HG02870 (cell line): Measurements from ENCODE around the gene RNPEP.
"Not testable (repeated sequence)": the region's sequence is repeated elsewhere in the genome, so short reads cannot be mapped to it uniquely, and the experiment has no call there.

Experiments
- ATAC-seq: cut with Tn5 transposase; IDR thresholded peaks from one replicate; pipeline ENCODE4 v1.9.1; 2021; ENCODE audit warnings: mild to moderate bottlenecking, moderate library complexity; ENCODE audit not compliant: unreplicated experiment

Gene RNPEP

DNA sequence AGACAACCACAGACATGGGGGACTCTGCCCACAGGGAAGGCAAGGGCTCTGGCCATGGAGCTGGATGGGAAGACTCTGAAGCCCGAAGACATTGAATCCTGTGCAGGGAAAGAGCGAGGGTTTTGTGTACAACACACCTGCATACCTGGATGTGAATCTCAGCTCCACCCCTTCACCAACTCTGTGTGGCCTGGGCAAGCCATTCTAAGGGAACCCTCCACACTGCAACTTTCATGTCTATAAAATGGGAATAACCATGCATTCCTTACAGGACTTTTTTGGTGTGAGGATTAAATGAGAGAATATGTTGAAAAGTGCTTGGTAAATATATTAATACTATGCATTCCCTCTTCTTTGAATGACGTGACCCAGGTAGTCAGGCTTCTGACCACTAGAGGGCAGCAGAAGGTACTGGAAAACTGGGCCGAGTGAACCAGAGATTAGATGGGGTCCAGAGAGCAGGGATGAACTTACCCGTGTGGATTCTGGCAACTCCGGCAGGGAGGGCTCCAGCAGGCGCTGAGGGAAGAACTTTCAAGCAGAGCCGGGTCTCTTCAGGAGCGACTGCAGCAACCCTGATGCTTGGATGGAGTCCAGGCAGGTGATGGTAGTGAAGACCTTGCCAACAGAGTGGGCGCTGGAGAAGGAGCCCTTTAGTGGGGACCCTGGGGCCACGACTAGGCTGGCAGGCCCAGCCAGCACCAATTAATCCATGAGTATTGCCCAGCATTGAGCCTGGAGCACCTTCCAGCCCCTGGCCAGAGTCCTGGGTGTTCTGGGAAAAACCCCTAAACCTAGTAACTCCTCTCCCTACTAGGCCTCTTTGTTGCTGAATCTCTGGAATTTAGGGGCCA, 27.1 kb downstream of the RNPEP start:
- ATAC-seq = no peak

DNA sequence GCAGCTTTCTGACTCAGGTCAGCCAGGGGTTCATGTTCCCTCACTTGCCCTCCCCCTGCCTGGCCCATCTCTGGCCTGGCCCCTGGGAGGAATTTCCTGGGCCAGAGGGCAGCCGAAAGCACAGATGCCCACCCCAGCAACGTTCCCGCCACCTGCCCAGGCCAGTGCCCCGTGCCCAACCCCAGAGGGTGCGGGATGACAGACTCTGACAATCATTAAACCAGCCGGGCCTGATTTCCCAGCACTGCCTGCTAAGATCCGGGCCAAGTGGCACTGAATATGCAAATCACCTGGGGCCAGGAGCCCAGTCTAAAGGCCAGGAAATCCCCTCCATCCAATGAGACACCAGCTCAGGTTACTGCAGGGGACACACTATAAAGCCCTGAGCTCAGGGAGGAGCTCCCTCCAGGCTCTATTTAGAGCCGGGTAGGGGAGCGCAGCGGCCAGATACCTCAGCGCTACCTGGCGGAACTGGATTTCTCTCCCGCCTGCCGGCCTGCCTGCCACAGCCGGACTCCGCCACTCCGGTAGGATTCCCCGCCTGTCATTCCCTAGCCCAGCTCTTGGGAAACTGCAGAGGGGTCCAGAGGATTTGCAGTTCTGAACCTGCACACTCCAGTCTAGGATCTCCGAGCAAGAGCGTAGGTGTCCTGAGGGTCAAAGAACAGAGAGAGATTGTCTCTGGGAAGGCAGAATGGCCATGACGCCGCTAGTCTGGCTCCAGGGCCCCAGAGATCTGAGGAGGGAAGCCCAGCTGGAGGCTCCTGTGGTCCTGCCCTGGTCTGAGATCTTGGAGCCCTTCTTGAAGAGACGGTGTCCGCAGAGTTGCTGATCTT, 27.9 kb downstream of the RNPEP start, which contains the start of gene ELF3:
Gene ELF3 (plus strand): TSS at position 408 of the 836 bp plus-strand sequence. CDS start 550 bp downstream, outside the sequence.
- ATAC-seq = peak; percentile 79

DNA sequence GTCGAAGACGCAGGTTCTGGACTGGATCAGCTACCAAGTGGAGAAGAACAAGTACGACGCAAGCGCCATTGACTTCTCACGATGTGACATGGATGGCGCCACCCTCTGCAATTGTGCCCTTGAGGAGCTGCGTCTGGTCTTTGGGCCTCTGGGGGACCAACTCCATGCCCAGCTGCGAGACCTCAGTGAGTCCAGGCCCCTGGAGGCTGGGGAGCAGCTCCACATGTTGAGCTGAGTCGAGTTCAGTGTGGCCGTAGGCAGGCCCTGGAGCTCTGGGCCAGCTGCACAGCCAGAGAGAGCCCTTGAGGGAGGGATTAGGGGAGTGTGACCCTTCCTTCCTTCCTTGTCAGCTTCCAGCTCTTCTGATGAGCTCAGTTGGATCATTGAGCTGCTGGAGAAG, 29.5 kb downstream of the RNPEP start:
- no peak for ATAC-seq

DNA sequence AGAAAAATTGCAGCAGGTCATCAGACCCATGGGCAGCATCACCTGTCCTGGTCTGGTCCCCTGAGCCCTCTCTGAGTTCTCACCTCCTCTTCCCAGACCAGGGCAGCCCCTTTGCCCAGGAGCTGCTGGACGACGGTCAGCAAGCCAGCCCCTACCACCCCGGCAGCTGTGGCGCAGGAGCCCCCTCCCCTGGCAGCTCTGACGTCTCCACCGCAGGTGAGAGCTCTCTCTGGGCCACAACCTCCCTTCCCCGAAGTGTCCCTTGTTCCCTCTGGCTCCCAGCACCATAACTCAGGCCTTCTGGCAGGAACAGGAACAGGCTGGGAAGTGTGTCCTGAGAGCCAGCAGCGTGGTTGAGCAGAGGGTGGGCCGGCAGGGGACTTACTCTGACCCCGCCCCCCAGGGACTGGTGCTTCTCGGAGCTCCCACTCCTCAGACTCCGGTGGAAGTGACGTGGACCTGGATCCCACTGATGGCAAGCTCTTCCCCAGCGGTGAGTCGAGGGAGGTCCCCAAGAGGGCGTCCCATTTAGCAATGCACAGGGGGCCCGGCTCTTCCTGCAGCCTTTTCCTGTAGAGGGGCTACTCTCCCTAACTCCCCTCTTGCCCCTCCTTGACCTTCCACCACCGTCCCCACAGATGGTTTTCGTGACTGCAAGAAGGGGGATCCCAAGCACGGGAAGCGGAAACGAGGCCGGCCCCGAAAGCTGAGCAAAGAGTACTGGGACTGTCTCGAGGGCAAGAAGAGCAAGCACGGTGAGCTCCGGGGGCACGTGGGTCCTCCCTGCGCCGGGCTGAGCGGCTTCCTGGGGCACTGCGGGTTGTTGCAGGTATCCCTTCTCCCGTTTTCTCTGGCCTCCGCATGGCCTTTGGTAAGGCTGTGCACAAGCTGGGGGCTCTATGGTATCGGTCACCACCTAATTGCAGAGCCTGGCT, 30.4 kb downstream of the RNPEP start:
- no peak for ATAC-seq

DNA sequence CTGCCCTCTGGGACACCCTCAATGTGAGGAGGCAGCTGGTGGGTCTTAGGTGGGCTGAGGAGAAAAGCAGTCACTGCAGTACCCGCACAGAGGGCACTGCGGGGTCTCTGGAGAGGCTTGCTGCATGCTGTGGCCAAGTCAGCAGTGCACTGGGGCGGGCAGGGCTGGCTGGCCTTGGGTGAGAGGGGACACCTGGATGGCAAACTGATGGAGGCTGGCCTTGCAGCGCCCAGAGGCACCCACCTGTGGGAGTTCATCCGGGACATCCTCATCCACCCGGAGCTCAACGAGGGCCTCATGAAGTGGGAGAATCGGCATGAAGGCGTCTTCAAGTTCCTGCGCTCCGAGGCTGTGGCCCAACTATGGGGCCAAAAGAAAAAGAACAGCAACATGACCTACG, 31.2 kb downstream of the RNPEP start:
- no peak for ATAC-seq

DNA sequence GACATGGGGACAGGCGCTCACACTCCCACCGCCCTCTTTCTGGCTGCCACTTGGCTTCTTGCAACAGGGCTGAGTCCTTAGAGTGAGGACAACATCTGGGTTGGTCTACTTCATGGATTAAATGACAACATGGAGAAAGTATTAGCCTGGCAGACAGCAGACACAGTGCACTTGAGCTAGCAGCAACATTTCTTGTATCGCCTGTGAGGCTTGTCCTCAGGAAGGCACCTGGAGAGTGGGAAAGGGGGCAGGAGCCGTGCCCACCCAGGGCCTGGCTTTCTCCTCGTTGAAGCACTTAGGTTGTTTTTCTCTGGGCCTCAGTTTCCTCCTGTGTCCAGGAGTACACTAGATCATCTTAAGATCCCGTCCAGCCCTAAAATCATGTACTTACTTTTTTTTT, 31.6 kb downstream of the RNPEP start:
- ATAC-seq = no peak

DNA sequence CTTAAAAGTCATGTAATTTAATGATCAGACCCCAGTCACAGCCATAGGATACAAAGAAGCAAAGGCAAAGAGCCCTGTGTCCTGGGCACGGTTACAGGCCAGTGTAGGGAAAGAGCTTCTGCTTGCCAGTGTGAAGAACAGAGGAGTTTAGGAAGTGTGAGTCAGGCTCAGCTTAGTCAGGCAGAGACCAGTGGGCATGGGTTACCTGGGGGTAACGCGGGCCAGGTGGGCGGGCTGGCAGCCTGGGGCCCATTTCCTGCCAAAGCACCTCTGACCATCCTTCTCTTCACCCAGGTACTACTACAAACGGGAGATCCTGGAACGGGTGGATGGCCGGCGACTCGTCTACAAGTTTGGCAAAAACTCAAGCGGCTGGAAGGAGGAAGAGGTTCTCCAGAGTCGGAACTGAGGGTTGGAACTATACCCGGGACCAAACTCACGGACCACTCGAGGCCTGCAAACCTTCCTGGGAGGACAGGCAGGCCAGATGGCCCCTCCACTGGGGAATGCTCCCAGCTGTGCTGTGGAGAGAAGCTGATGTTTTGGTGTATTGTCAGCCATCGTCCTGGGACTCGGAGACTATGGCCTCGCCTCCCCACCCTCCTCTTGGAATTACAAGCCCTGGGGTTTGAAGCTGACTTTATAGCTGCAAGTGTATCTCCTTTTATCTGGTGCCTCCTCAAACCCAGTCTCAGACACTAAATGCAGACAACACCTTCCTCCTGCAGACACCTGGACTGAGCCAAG, 32.6 kb downstream of the RNPEP start:
- no peak for ATAC-seq

DNA sequence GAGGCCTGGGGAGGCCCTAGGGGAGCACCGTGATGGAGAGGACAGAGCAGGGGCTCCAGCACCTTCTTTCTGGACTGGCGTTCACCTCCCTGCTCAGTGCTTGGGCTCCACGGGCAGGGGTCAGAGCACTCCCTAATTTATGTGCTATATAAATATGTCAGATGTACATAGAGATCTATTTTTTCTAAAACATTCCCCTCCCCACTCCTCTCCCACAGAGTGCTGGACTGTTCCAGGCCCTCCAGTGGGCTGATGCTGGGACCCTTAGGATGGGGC, 33.2 kb downstream of the RNPEP start:
- ATAC-seq = no peak

DNA sequence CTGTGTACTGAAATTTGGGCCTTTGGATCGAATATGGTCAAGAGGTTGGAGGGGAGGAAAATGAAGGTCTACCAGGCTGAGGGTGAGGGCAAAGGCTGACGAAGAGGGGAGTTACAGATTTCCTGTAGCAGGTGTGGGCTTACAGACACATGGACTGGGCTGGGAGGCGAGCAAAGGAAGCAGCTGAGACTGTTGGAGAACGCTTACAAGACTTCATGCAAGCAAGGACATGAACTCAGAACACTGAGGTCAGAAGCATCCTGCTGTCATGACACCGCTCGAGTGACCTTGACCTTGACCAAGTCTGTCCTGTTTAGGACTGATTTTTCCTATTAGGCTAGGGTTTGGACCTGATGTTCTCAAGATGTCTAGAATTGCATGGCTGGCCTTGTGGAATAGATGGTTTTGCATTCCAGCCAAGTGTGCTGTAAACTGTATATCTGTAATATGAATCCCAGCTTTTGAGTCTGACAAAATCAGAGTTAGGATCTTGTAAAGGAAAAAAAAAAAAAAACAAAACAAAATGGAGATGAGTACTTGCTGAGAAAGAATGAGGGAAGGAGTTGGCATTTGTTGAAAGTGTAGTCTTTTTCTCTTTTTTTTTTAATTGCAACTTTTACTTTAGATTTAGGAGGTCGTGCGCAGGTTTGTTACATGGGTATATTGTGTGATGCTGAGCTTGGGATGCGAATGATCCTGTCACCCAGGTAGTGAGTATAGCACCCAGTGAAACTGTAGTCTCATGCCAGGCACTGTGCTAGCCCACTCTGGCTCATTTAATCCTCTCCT, 33.8 kb downstream of the RNPEP start:
- ATAC-seq = no peak

DNA sequence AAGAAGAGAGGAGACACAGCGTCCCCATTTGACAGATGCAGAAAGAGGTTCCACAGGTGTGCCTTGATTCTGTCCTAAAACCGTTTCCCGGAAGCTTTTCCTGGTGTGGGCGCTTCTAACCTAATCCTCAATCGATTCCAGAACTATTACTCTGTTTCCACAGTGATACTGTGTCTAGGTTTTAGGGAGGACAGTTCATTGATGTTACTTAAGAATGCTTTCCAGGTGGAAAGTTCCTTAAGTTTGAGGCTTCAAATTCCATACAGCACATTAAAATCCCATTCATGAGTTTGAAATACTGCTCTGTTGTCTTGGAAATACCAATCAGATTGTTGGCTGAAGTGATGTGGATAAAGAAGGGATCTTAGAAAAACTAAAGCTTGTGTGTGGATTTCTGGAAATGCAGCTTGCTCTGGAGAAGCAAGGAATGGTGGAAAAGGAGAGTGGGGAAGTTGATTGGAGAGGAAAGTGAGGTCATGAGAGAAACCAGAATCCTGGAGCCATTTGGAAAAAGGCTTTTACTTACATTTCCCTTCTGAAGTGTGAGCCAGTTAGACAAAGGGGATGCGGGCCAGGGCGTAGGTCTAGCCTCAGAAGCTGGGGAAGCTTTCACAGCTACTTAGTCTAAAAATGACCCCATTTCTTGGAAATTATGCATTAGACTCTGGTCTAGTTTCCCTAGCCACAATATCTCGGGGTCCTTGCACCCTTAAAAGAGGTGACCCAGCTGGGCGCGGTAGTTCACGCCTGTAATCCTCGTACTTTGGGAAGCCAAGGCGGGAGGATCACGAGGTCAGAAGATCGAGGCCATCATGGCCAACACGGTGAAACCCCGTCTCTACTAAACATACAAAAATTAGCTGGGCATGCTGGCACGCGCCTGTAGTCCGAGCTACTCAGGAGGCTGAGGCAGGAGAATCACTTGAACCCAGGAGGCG, 34.6 kb downstream of the RNPEP start:
- no peak for ATAC-seq

DNA sequence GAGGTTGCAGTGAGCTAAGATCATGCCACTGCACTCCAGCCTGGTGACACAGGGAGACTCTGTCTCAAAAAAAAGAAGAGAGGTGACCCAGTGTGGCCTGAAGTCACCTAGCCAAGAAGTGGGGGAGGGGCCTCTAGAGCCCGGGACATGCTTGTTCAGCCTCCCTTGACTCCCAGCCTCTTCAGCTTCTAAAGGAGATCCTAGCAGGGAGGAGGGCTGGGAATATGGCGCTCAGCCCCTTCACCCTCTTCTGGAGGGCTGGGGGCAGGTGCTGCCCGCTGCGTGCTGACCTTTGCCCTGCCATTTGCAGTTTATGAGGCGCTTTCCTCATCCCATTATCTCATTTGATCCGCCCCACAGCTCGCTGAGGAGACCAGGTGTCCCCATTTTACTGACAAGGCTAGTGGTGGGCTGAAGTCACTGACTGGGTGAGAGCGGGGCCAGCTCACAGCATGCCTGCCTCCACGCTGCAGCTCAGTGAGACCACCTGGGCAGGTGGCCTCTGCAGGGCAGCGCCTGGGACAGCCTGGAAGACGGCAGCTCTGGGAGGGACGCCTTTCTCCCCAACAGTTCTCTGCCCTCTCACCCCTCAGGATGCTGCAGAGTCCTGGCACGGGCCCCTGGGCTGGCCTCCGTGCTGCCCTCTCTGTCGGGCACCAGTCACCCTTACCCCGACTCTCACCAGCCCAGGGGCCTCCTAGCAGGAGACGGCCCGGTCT, 35.5 kb downstream of the RNPEP start:
- ATAC-seq = no peak

DNA sequence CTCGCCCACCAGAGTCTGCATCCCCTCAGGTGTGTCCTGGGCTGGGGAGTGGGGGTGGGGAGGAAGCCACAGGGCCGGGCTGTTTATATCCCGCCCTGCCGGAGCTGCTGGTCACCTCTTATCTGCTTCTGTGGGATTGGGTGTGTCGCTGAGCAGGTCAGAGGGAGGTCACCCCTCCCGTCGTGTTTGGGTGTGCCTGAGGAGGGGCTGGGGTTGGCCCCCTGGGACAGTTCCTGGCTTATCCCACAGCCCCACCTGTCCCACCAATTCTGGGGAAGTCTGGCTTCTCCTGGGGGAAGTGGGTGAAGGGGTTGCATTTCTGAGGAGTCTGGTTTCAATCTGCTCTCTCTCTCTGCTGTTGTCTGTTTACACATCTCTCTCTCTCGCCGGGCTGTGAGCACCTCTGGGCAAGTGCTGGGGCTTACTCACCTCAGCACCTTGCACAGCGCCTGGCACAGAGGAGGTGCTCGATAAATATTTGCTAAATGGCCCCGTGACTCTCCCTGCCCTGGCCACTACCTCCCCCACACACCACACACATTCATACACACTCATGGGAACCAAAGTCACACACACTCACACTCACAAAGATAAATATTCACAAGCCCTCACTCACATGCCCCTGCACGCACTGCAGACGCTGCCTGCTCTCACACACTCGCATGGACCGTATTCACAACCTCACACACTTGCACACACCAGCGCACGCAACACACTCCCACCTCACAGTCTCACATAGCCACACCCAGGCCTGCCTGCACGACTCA, 36.2 kb downstream of the RNPEP start:
- no peak for ATAC-seq

DNA sequence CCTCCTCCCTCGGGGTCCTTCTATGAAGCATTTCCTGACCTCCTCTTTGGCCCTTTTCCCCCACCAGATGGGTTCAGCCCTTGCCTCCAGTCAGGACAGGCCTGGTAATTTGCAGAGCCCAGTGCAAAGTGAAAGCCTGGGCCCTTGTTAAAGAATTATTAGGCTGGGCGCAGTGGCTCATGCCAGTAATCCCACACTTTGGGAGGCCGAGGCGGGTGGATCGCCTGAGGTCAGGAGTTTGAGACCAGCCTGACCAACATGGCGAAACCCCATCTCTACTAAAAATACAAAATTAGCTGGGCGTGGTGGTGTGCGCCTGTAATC, 36.7 kb downstream of the RNPEP start:
- not testable (repeated sequence) for ATAC-seq

DNA sequence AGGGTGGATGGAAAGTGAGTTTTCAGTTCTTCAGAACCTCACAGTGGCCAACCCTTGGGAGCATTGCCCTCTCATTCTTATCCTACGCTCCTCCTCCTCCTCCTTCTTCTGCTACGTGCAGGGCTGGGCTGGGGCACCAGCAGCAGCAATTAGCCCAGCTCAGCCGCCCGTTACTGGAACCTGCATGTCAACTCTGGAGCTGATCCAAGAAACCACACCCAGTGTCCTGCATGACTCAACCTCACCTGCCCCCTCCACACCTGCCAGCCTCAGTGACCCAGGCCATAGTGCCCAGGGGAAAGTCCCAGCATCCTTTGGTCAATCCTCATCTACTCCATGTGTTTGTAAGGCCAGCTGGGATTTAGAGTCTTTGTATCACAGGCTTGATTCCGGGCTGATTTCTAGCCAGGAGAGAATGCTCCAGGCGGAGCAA, 40.6 kb downstream of the RNPEP start:
- ATAC-seq = no peak

DNA sequence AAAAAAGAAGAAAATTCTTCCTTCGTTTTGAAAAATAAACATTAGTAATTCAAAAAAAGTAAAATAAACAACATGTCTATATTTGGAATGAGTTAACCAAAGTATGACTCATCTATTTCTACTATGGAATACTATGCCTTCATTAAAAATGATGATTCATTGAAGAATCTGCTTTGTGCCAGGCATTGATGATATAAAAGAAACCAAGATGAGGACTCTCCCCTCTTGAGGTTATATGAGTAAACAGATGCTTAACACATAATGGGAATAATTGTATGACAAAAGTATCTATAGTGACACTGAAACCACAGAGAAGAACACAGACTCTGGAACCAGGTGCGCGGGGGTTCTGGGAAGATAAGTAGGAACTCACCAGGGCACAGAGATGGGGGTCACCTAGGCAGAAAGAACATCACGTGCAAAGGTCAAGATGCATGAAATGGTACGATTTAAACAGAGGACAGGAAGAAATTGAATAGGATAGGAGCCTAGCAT, 46.8 kb downstream of the RNPEP start:
- no peak for ATAC-seq

DNA sequence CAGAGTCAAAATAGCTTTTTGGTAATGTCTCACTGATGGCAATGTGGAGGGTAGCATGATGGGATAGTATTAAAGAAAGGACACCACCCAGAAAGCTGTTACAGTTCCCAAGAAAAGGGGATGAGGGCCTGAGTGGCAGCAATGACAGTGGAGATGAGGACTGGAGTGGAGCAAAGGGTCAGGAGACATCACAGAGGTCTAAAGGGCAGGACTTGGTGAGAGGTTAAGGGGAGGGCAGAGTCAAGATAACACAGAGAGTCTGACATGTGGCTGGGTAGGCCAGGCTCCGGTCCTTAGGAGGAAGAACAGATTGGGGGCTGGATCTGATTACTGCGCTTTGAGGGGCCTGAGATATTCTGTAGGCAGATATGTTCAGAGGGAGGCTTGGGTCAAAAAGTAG, 47.3 kb downstream of the RNPEP start:
- ATAC-seq = no peak

DNA sequence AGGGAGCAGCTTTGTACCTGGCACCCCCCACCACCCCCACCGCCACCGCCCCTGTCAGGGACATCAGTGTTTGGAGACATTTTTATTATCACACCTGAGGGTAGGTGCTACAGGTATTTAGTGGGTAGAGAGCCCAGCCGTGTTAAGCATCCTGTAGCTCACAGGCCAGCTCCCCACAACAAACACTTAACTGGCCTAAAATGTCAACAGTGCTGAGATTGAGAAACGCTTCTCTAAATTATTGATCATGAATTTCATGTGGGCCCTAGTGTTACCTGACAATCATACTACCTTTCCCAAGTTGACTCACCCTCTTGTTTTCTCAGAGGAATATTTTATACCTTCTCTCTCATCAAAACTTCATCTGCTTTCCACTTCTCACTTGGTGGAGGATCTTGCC, 49.3 kb downstream of the RNPEP start:
- no peak for ATAC-seq
